Hepatocyte (in vitro differentiated cells): ENCODE results near the gene ADIPOR2. TPM values are rescaled to one million over a fixed set of nuclear protein-coding genes. Genes with fewer than 3 reads are reported as not detected.

ENCODE experiments used
- DNase-seq: peaks from one replicate; pipeline ENCODE4 v3.0.0-alpha.2; 2016; ENCODE audit warnings: low spot score
- H2AFZ ChIP-seq: fragments of 200-600 bp; sonication (generic); 2 replicates; pipeline ENCODE4 v1.6.0; 2016; ENCODE audit warnings: antibody characterized with exemption, mild to moderate bottlenecking
- H3K27ac ChIP-seq: fragments of 200-600 bp; sonication (generic); 2 replicates; pipeline ENCODE4 v1.5.1; 2016; ENCODE audit warnings: mild to moderate bottlenecking
- H3K27me3 ChIP-seq: fragments of 200-600 bp; sonication (generic); 2 replicates; pipeline ENCODE4 v1.6.1; 2016
- H3K36me3 ChIP-seq: fragments of 200-600 bp; sonication (generic); replicated peaks from 2 replicates; pipeline ENCODE4 v1.5.1; 2016; ENCODE audit warnings: low read depth; ENCODE audit not compliant: insufficient read depth
- H3K4me1 ChIP-seq: fragments of 200-600 bp; sonication (generic); 2 replicates; pipeline ENCODE4 v1.5.1; 2016; ENCODE audit warnings: mild to moderate bottlenecking, moderate library complexity; ENCODE audit not compliant: insufficient read depth
- H3K4me2 ChIP-seq: fragments of 200-600 bp; sonication (generic); 2 replicates; pipeline ENCODE4 v1.6.0; 2016
- H3K4me3 ChIP-seq: fragments of 200-600 bp; sonication (generic); 2 replicates; pipeline ENCODE4 v1.5.1; 2016; ENCODE audit warnings: mild to moderate bottlenecking
- H3K79me2 ChIP-seq: fragments of 200-600 bp; sonication (generic); 2 replicates; pipeline ENCODE4 v1.6.0; 2017; ENCODE audit warnings: mild to moderate bottlenecking
- H3K9me2 ChIP-seq: fragments of 200-600 bp; sonication (generic); replicated peaks from 2 replicates; pipeline ENCODE4 v1.6.0; 2017; ENCODE audit warnings: mild to moderate bottlenecking; ENCODE audit not compliant: insufficient read depth
- H3K9me3 ChIP-seq: fragments of 200-600 bp; sonication (generic); 2 replicates; pipeline ENCODE4 v1.5.1; 2016; ENCODE audit warnings: low read depth, mild to moderate bottlenecking
- H4K20me1 ChIP-seq: fragments of 200-600 bp; sonication (generic); 2 replicates; pipeline ENCODE4 v1.6.0; 2016; ENCODE audit warnings: mild to moderate bottlenecking; ENCODE audit not compliant: insufficient read depth, poor library complexity, severe bottlenecking
- EZH2 ChIP-seq: fragments of 200-600 bp; sonication (generic); IDR thresholded peaks from 2 replicates; pipeline ENCODE4 v1.6.1; 2016; ENCODE audit warnings: antibody characterized with exemption, mild to moderate bottlenecking, borderline replicate concordance
- EZH2phosphoT487 ChIP-seq: fragments of 200-600 bp; sonication (generic); IDR thresholded peaks from one replicate; pipeline ENCODE4 v1.6.1; 2018; ENCODE audit warnings: antibody characterized with exemption, mild to moderate bottlenecking, low read depth, moderate library complexity; ENCODE audit not compliant: unreplicated experiment, severe bottlenecking
- WGBS: methylation state at CpG from one replicate; pipeline ENCODE4 v1.1.6; 2016; ENCODE audit warnings: low lambda C conversion rate; ENCODE audit errors: missing lambda C conversion rate; 5-methylcytosine and 5-hydroxymethylcytosine counted together
- polyA plus RNA-seq: library from polyadenylated mRNA; unstranded; fragments of >200 nt; fragmentation: Nextera tagmentation; extraction: Ambion mirVana; gene quantifications from 2 replicates; pipeline ENCODE4 v1.2.1, GENCODE V29; 2016
- total RNA-seq: library from RNA; depleted of rRNA; stranded (reverse); fragments of >200 nt; gene quantifications from 2 replicates; pipeline ENCODE4 v1.2.3, GENCODE V29; 2014
- TF ChIP-seq, protein P1 (sequence below): fragments of 200-600 bp; sonication (generic); IDR thresholded peaks from 2 replicates; pipeline ENCODE4 v1.5.1; 2016; ENCODE audit warnings: antibody characterized with exemption, mild to moderate bottlenecking; ENCODE audit not compliant: poor library complexity

The ADIPOR2 gene
- total and polyA plus RNA-seq, 2 experiments from 2014 or later, result 10.4 to 47.3 TPM

GRCh38 chr12:1819050-1819449 lies 128.2 kb downstream of the ADIPOR2 start:
- no peaks in the 10 kb centered on the region for H3K79me2 ChIP-seq
- no peak overlapping the region for H3K4me2 ChIP-seq
- no peaks in the 10 kb centered on the region for H3K9me2 ChIP-seq
- peaks cover 39% of the 10 kb centered on the region for H3K27me3 ChIP-seq
- H3K9me3 ChIP-seq, result no peaks in the 10 kb centered on the region
- whole genome bisulfite sequencing, result 82% methylated on average over 9 of the region's 9 CpGs
- DNase-seq, result no peak
- no peaks in the 10 kb centered on the region for H3K36me3 ChIP-seq
- no peak overlapping the region for H2AFZ ChIP-seq
- H3K4me1 ChIP-seq, result no peaks in the 10 kb centered on the region
- TF ChIP-seq, protein P1, sequence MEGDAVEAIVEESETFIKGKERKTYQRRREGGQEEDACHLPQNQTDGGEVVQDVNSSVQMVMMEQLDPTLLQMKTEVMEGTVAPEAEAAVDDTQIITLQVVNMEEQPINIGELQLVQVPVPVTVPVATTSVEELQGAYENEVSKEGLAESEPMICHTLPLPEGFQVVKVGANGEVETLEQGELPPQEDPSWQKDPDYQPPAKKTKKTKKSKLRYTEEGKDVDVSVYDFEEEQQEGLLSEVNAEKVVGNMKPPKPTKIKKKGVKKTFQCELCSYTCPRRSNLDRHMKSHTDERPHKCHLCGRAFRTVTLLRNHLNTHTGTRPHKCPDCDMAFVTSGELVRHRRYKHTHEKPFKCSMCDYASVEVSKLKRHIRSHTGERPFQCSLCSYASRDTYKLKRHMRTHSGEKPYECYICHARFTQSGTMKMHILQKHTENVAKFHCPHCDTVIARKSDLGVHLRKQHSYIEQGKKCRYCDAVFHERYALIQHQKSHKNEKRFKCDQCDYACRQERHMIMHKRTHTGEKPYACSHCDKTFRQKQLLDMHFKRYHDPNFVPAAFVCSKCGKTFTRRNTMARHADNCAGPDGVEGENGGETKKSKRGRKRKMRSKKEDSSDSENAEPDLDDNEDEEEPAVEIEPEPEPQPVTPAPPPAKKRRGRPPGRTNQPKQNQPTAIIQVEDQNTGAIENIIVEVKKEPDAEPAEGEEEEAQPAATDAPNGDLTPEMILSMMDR, result no peak
- no peak for TF ChIP-seq EZH2phosphoT487
- TF ChIP-seq EZH2, result no peak
- no peak overlapping the region for H3K27ac ChIP-seq
- no peaks in the 10 kb centered on the region for H4K20me1 ChIP-seq
- H3K4me3 ChIP-seq, result no peak overlapping the region

DNA sequence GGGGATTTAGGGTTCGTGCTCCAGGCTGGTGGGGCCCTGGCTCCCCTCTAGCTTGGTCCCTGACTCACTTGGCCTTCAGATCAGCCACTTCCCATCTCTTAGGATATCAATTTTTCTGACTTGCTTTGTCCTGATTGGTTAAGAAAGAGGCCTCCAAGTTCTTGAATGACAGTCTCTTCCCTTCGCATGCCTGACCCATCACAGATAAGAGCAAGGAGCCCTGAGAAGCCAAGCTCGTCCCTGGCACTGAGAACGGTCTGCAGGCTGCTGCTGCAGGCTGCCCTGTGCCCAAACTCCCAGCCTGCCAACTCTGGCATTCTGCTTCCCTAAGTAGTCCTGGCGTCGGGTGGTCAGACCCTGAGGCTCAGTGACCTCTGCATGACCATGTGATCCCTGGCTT lies 128.7 kb downstream of the ADIPOR2 start:
- H3K27ac ChIP-seq, result no peak overlapping the region
- H3K9me2 ChIP-seq, result no peaks in the 10 kb centered on the region
- DNase-seq, result no peak
- H3K27me3 ChIP-seq, result peaks cover 39% of the 10 kb centered on the region
- no peaks in the 10 kb centered on the region for H3K4me1 ChIP-seq
- no peaks in the 10 kb centered on the region for H3K79me2 ChIP-seq
- no peak overlapping the region for H3K4me2 ChIP-seq
- TF ChIP-seq EZH2 (no peak), EZH2phosphoT487 (no peak)
- H3K36me3 ChIP-seq, result no peaks in the 10 kb centered on the region
- no peaks in the 10 kb centered on the region for H3K9me3 ChIP-seq
- H3K4me3 ChIP-seq, result no peak overlapping the region
- 65% methylated on average over 6 of the region's 6 CpGs for WGBS
- H4K20me1 ChIP-seq, result no peaks in the 10 kb centered on the region
- H2AFZ ChIP-seq, result no peak overlapping the region

GRCh38 chr12:1820191-1820895 lies 129.5 kb downstream of the ADIPOR2 start, which contains the start of gene LRTM2:
Gene LRTM2 (plus strand): TSS chr12:1820565. CDS start chr12:1828149, 7,584 bp downstream.
- H3K9me2 ChIP-seq, result no peaks in the 10 kb centered on the region
- H3K4me3 ChIP-seq, result no peak within 1 kb of the TSS
- no peaks in the 10 kb centered on the region for H3K9me3 ChIP-seq
- WGBS, result 29% methylated on average over 27 of the region's 34 CpGs
- H3K4me1 ChIP-seq, result no peaks in the 10 kb centered on the region
- no peak for DNase-seq
- H3K4me2 ChIP-seq, result no peak within 1 kb of the TSS
- H3K36me3 ChIP-seq, result no peaks in the 10 kb centered on the region
- no peak within 1 kb of the TSS for H3K27ac ChIP-seq
- peaks cover 39% of the 10 kb centered on the region for H3K27me3 ChIP-seq
- H3K79me2 ChIP-seq, result no peaks in the 10 kb centered on the region
- no peak within 1 kb of the TSS for H2AFZ ChIP-seq
- no peaks in the 10 kb centered on the region for H4K20me1 ChIP-seq
- TF ChIP-seq EZH2 (no peak), EZH2phosphoT487 (no peak)
- TF ChIP-seq, protein P1, result no peak

- 80% methylated on average over 11 of the region's 11 CpGs for WGBS
- Histone ChIP-seq H3K4me3 (no peak overlapping the region), H3K9me3 (no peaks in the 10 kb centered on the region), H2AFZ (no peak overlapping the region), H3K36me3 (no peaks in the 10 kb centered on the region), H3K4me2 (no peak overlapping the region), H3K9me2 (no peaks in the 10 kb centered on the region), H3K27me3 (peaks cover 39% of the 10 kb centered on the region), H3K27ac (no peak overlapping the region), H3K79me2 (no peaks in the 10 kb centered on the region), H4K20me1 (no peaks in the 10 kb centered on the region), H3K4me1 (no peaks in the 10 kb centered on the region)
- DNase-seq, result no peak
- TF ChIP-seq, protein P1, result no peak
- TF ChIP-seq EZH2phosphoT487 (no peak), EZH2 (no peak)
These were observed 130.0 kb downstream of the ADIPOR2 start for GRCh38 chr12:1820896-1821291.
